GM18519 (cell line): ENCODE data around the gene BCAP29.
"Not testable (repeated sequence)": the region's sequence is repeated elsewhere in the genome, so short reads cannot be mapped to it uniquely, and the experiment has no call there.

Experiments
- ATAC-seq: cut with Tn5 transposase; IDR thresholded peaks from one replicate; pipeline ENCODE4 v1.9.1; 2021; ENCODE audit warnings: mild to moderate bottlenecking, moderate library complexity; ENCODE audit not compliant: unreplicated experiment, low FRiP score

Gene BCAP29

GRCh38 chr7:107579885-107580715, at the start of gene BCAP29:
Gene BCAP29 (plus strand): TSS chr7:107580246. CDS start chr7:107580773, 527 bp downstream.
- ATAC-seq = peak; percentile 75

GRCh38 chr7:107530751-107531150, 49.3 kb upstream of the BCAP29 start:
- no peak for ATAC-seq

GRCh38 chr7:107534139-107534538, 45.9 kb upstream of the BCAP29 start:
- no peak for ATAC-seq

GRCh38 chr7:107537228-107537627, 42.8 kb upstream of the BCAP29 start:
- not testable (repeated sequence) for ATAC-seq

- no peak for ATAC-seq
Observed at GRCh38 chr7:107538001-107538400, 42.0 kb upstream of the BCAP29 start.

GRCh38 chr7:107543338-107543993, 36.6 kb upstream of the BCAP29 start:
- ATAC-seq = no peak

- no peak for ATAC-seq
Observed at GRCh38 chr7:107544848-107545591, 35.0 kb upstream of the BCAP29 start.

- ATAC-seq = no peak
Observed at GRCh38 chr7:107551936-107552335, 28.1 kb upstream of the BCAP29 start.

GRCh38 chr7:107555893-107556292, 24.2 kb upstream of the BCAP29 start:
- ATAC-seq = no peak

GRCh38 chr7:107559864-107560263, 20.2 kb upstream of the BCAP29 start:
- ATAC-seq = no peak

GRCh38 chr7:107560898-107561516, 19.0 kb upstream of the BCAP29 start:
- ATAC-seq = no peak

- peak; percentile 23 for ATAC-seq
Observed at GRCh38 chr7:107563081-107563774, 16.8 kb upstream of the BCAP29 start.

- ATAC-seq = peak; percentile 84
Observed at GRCh38 chr7:107563775-107564552, 16.1 kb upstream of the BCAP29 start, which contains the start of the genes COG5 and DUS4L. Gene COG5 (minus strand): TSS chr7:107563920. CDS start chr7:107563896, 24 bp downstream. Gene DUS4L (plus strand): TSS chr7:107563971. CDS start chr7:107567071, 3,100 bp downstream.

GRCh38 chr7:107564553-107565298, 15.3 kb upstream of the BCAP29 start:
- no peak for ATAC-seq

- no peak for ATAC-seq
Observed at GRCh38 chr7:107570298-107570697, 9.7 kb upstream of the BCAP29 start.

GRCh38 chr7:107573537-107573936, 6.5 kb upstream of the BCAP29 start:
- ATAC-seq = no peak

- no peak for ATAC-seq
Observed at GRCh38 chr7:107579554-107579884, 527 bp upstream of the BCAP29 start.

- ATAC-seq = no peak
Observed at GRCh38 chr7:107580716-107581383, 804 bp downstream of the BCAP29 start.
